ENCODE results near the gene SAMD4B.

DNA sequence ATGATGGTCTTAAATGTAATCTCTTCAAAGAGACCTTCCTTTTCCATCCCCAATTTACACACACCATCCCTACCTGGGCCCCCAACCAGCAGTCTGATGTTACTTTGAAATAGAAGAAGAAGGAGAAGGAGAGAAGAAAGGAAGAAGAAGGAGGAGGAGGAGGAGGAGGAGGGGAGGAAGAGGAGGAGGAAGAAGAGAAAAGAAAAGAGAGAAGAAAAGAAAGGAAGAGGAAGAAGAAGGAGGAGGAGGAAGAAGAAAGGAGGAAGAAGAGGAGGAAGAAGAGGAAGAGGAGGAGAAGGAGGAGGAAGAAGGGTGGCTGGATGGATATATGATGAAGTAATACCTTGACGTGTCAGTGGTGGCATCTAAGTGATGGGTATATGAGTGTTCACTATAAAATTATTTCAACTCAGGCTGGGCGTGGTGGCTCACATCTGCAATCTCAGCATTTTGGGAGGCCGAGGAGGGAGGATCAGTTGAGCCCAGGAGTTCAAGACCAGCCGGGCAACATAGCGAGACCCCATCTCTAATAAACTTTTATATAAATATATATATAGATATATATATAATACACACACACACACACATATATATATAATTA is 17.9 kb upstream of the SAMD4B start:
- TF ChIP-seq POLR2AphosphoS5 (IDR thresholded peaks at IDR 0.05) = no peak
- TF ChIP-seq, protein P1, sequence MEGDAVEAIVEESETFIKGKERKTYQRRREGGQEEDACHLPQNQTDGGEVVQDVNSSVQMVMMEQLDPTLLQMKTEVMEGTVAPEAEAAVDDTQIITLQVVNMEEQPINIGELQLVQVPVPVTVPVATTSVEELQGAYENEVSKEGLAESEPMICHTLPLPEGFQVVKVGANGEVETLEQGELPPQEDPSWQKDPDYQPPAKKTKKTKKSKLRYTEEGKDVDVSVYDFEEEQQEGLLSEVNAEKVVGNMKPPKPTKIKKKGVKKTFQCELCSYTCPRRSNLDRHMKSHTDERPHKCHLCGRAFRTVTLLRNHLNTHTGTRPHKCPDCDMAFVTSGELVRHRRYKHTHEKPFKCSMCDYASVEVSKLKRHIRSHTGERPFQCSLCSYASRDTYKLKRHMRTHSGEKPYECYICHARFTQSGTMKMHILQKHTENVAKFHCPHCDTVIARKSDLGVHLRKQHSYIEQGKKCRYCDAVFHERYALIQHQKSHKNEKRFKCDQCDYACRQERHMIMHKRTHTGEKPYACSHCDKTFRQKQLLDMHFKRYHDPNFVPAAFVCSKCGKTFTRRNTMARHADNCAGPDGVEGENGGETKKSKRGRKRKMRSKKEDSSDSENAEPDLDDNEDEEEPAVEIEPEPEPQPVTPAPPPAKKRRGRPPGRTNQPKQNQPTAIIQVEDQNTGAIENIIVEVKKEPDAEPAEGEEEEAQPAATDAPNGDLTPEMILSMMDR (IDR thresholded peaks at IDR 0.05) = no peak
- TF ChIP-seq EP300 (IDR thresholded peaks at IDR 0.05; ENCODE audit: low read depth) = no peak
